Keratinocyte (primary cell): ENCODE measurements around the gene KIAA0040. TPM values are rescaled to one million over a fixed set of nuclear protein-coding genes. Genes with fewer than 3 reads are reported as not detected.
A peak's percentile ranks its signal among the peaks of the same experiment; 100 is the strongest.

Experiments
- DNase-seq: peaks from one replicate; pipeline ENCODE4 v3.0.0-alpha.2; 2011; ENCODE audit warnings: low read depth, missing footprints, low spot score
- FAIRE-seq: peaks from 2 replicates; lab custom pipeline; 2011; peaks lifted over from hg19 to GRCh38; lab: Jason Lieb, UNC
- H2AFZ ChIP-seq: 2 replicates; pipeline ENCODE4 v1.6.0; 2012; ENCODE audit warnings: low read length, control low read depth, inconsistent platforms; ENCODE audit not compliant: control insufficient read depth
- H3K27ac ChIP-seq: 2 replicates; pipeline ENCODE4 v1.5.1; 2011; ENCODE audit warnings: low read length; ENCODE audit not compliant: control insufficient read depth, insufficient read depth
- H3K27me3 ChIP-seq: 3 replicates; pipeline ENCODE4 v1.6.0; 2011; ENCODE audit warnings: low read length; ENCODE audit not compliant: control insufficient read depth, insufficient read depth; ENCODE audit errors: extremely low read depth
- H3K36me3 ChIP-seq, 2 experiments: 2 replicates in 1 of 2; 3 replicates in 1 of 2; pipeline ENCODE4 v1.5.1; 2011; ENCODE audit warnings: low read length in 2 of 2, mild to moderate bottlenecking in 1 of 2; ENCODE audit not compliant: control insufficient read depth in 2 of 2, insufficient read depth in 2 of 2; ENCODE audit errors: extremely low read depth in 1 of 2
- H3K4me1 ChIP-seq: 3 replicates; pipeline ENCODE4 v1.5.1; 2011; ENCODE audit warnings: low read length; ENCODE audit not compliant: control insufficient read depth, insufficient read depth; ENCODE audit errors: extremely low read depth
- H3K4me2 ChIP-seq: 3 replicates; pipeline ENCODE4 v1.6.0; 2011; ENCODE audit warnings: low read depth, low read length; ENCODE audit not compliant: control insufficient read depth, insufficient read depth; ENCODE audit errors: extremely low read depth
- H3K4me3 ChIP-seq, 3 experiments: fragments of 200-600 bp in 1 of 3; sonication (generic) in 1 of 3; 2 replicates in 2 of 3; 3 replicates in 1 of 3; pipeline ENCODE4 v1.5.1; 2011 to 2016; ENCODE audit warnings: low read length in 3 of 3, mild to moderate bottlenecking in 3 of 3, control low read depth in 2 of 3, inconsistent platforms in 1 of 3, low read depth in 1 of 3, mixed read lengths in 1 of 3, mixed run types in 1 of 3, moderate library complexity in 1 of 3; ENCODE audit not compliant: control insufficient read depth in 2 of 3, insufficient read depth in 2 of 3; ENCODE audit errors: extremely low read depth in 1 of 3
- H3K79me2 ChIP-seq: 2 replicates; pipeline ENCODE4 v1.6.0; 2012; ENCODE audit warnings: low read length; ENCODE audit not compliant: control insufficient read depth, insufficient read depth
- H3K9ac ChIP-seq: 3 replicates; pipeline ENCODE4 v1.6.0; 2011; ENCODE audit warnings: low read length; ENCODE audit not compliant: control insufficient read depth, insufficient read depth; ENCODE audit errors: extremely low read depth
- H3K9me1 ChIP-seq: 3 replicates; pipeline ENCODE4 v1.6.0; 2011; ENCODE audit warnings: low read length; ENCODE audit not compliant: control insufficient read depth, insufficient read depth; ENCODE audit errors: extremely low read depth
- H3K9me3 ChIP-seq: 2 replicates; pipeline ENCODE4 v1.5.1; 2012; ENCODE audit warnings: low read depth, low read length; ENCODE audit not compliant: control insufficient read depth
- H4K20me1 ChIP-seq: 3 replicates; pipeline ENCODE4 v1.6.0; 2011; ENCODE audit warnings: low read length; ENCODE audit not compliant: control insufficient read depth, insufficient read depth; ENCODE audit errors: extremely low read depth
- CTCF ChIP-seq, 3 experiments: IDR thresholded peaks in 1 of 3; conservative IDR thresholded peaks in 1 of 3; optimal IDR thresholded peaks in 1 of 3; 2 replicates in 2 of 3; 3 replicates in 1 of 3; pipeline versions ENCODE3 to v1.5.1; 2011; ENCODE audit warnings: low read length in 3 of 3, mild to moderate bottlenecking in 3 of 3, moderate library complexity in 2 of 3, control low read depth in 1 of 3, inconsistent platforms in 1 of 3; ENCODE audit not compliant: insufficient read depth in 2 of 3; ENCODE audit errors: extremely low read depth in 1 of 3
- EZH2 ChIP-seq: IDR thresholded peaks from one replicate; pipeline ENCODE4 v1.6.1; 2012; ENCODE audit warnings: inconsistent platforms, mild to moderate bottlenecking, low read length, moderate library complexity
- dilution Hi-C: fragments of 300-500 bp; cut with MboI; formaldehyde crosslinking; loops from one replicate; pipeline ENCODE4 v1.7.0; 2020; ENCODE audit warnings: low sequenced_read_pairs; ENCODE audit not compliant: extremely low pct_ligation_motif_present
- polyA plus RNA-seq, 5 experiments: library from polyadenylated mRNA; depleted of rRNA in 3 of 5; stranded (reverse) in 3 of 5; stranded (forward) in 1 of 5; unstranded in 1 of 5; fragments of >200 nt; gene quantifications; 1 replicate in 1 of 5; 2 replicates in 3 of 5; 3 replicates in 1 of 5; pipeline versions ENCODE4 v1.2.1 to v1.2.3, GENCODE V29; 2011 to 2012; ENCODE audit warnings: missing spikeins in 2 of 5, low read depth in 1 of 5, low replicate concordance in 1 of 5

KIAA0040 gene
- polyA plus RNA-seq, 1 donor (not counting 4 experiments of a cell fraction or from before 2014, with no cell fraction given), result 57.9 TPM

- TF ChIP-seq EZH2 (no peak), CTCF (optimal IDR thresholded peaks at IDR 0.05 in 1 of 3, IDR thresholded peaks at IDR 0.05 in 1 of 3, conservative IDR thresholded peaks at IDR 0.05 in 1 of 3; ENCODE audit: extremely low read depth in 1 of 3, insufficient read depth in 2 of 3, low read length in 3 of 3) (no peak)
- DNase-seq (no peak), FAIRE-seq (peak; percentile 83)
- dilution Hi-C loops, result no loop called here
- Histone ChIP-seq H3K4me2 (no peak overlapping the region), H2AFZ (no peak overlapping the region), H3K4me1 (peaks cover 46% of the 10 kb centered on the region), H3K27ac (no peak overlapping the region), H3K9me3 (no peaks in the 10 kb centered on the region), H3K9ac (no peak overlapping the region), H3K27me3 (no peaks in the 10 kb centered on the region), H4K20me1 (no peaks in the 10 kb centered on the region), H3K79me2 (no peaks in the 10 kb centered on the region), H3K36me3 (no peaks in the 10 kb centered on the region), H3K4me3 (no peak overlapping the region), H3K9me1 (no peaks in the 10 kb centered on the region)
These were observed 27.2 kb upstream of the KIAA0040 start for GRCh38 chr1:175219774-175220173.

GRCh38 chr1:175218786-175219434 is 26.3 kb upstream of the KIAA0040 start:
- DNase-seq (no peak), FAIRE-seq (peak; percentile 78)
- Histone ChIP-seq H2AFZ (no peak overlapping the region), H3K27me3 (no peaks in the 10 kb centered on the region), H3K4me2 (peak overlapping the region; percentile 34), H3K4me1 (peaks cover 46% of the 10 kb centered on the region), H3K9ac (no peak overlapping the region), H3K9me1 (no peaks in the 10 kb centered on the region), H3K27ac (no peak overlapping the region), H3K79me2 (no peaks in the 10 kb centered on the region), H4K20me1 (no peaks in the 10 kb centered on the region), H3K36me3 (no peaks in the 10 kb centered on the region), H3K4me3 (no peak overlapping the region), H3K9me3 (no peaks in the 10 kb centered on the region)
- dilution Hi-C loops, result no loop called here
- TF ChIP-seq EZH2 (no peak), CTCF (optimal IDR thresholded peaks at IDR 0.05 in 1 of 3, IDR thresholded peaks at IDR 0.05 in 1 of 3, conservative IDR thresholded peaks at IDR 0.05 in 1 of 3; ENCODE audit: extremely low read depth in 1 of 3, insufficient read depth in 2 of 3, low read length in 3 of 3) (no peak)
